HepG2 (cell line): ENCODE measurements around the gene C1QTNF1. TPM values are rescaled to one million over a fixed set of nuclear protein-coding genes. Genes with fewer than 3 reads are reported as not detected.

Experiments
- NFE2L1 ChIP-seq: sonication (generic); formaldehyde crosslinking; IDR thresholded peaks from 2 replicates; pipeline ENCODE4 v1.4.0; 2020; ENCODE audit warnings: missing genetic modification reagents, mild to moderate bottlenecking, borderline replicate concordance
- NONO ChIP-seq, 2 experiments: fragments of 450-650 bp in 1 of 2; sonication (generic) in 1 of 2; formaldehyde crosslinking in 1 of 2; IDR thresholded peaks in 1 of 2; conservative IDR thresholded peaks in 1 of 2; 2 replicates each; pipeline versions ENCODE4 v1.6.1 to v1.8.0; 2017 to 2022; ENCODE audit warnings: mild to moderate bottlenecking in 1 of 2, missing genetic modification reagents in 1 of 2, moderate library complexity in 1 of 2
- RBFOX2 ChIP-seq: fragments of 200-400 bp; formaldehyde crosslinking; IDR thresholded peaks from 2 replicates; pipeline ENCODE4 v1.6.1; 2017; ENCODE audit warnings: low read depth, mild to moderate bottlenecking, low read length
- SOX6 ChIP-seq, 2 experiments: fragments of 450-650 bp in 1 of 2; sonication (generic) in 1 of 2; formaldehyde crosslinking in 1 of 2; IDR thresholded peaks; 2 replicates each; pipeline versions ENCODE4 v1.4.0 to v1.6.1; 2017 to 2020; ENCODE audit warnings: antibody characterized with exemption in 1 of 2, mild to moderate bottlenecking in 1 of 2, missing genetic modification reagents in 1 of 2
- ZC3H4 ChIP-seq: sonication (generic); formaldehyde crosslinking; IDR thresholded peaks from 2 replicates; pipeline ENCODE4 v1.4.0; 2020; ENCODE audit warnings: missing genetic modification reagents, borderline replicate concordance
- ZNF615 ChIP-seq: sonication (generic); formaldehyde crosslinking; IDR thresholded peaks from 2 replicates; pipeline ENCODE4 v1.5.0; 2020; ENCODE audit warnings: mild to moderate bottlenecking, missing genetic modification reagents, borderline replicate concordance
- polyA plus RNA-seq, 8 experiments: library from polyadenylated mRNA; depleted of rRNA in 3 of 8; stranded (reverse) in 7 of 8; unstranded in 1 of 8; fragments of >200 nt; fragmentation: Illumina TruSeq in 4 of 8; extraction: Trizol in 4 of 8; gene quantifications; 2 replicates each; pipeline versions ENCODE4 v1.2.1 to v1.2.3, GENCODE V29; 2011 to 2016; ENCODE audit warnings: low read depth in 4 of 8, missing spikeins in 1 of 8, mixed read lengths in 1 of 8; ENCODE audit not compliant: insufficient read depth in 1 of 8
- total RNA-seq, 5 experiments: library from RNA; depleted of rRNA; stranded (reverse); fragments of >200 nt; fragmentation: Illumina TruSeq; extraction: Trizol; gene quantifications; 2 replicates each; pipeline ENCODE4 v1.2.3, GENCODE V29; 2016; ENCODE audit warnings: low read depth in 1 of 5
- TF ChIP-seq, protein P1 (sequence below): sonication (generic); formaldehyde crosslinking; IDR thresholded peaks from 2 replicates; pipeline ENCODE4 v1.4.0; 2020; ENCODE audit warnings: missing genetic modification reagents
- TF ChIP-seq, protein P2 (sequence below): sonication (generic); formaldehyde crosslinking; IDR thresholded peaks from 2 replicates; pipeline ENCODE4 v1.5.0; 2020; ENCODE audit warnings: mild to moderate bottlenecking, missing genetic modification reagents, moderate library complexity
- TF ChIP-seq, protein P3 (sequence below), 2 experiments: IDR thresholded peaks; 2 replicates each; pipeline ENCODE4 v1.6.1; 2011 to 2012; ENCODE audit warnings: low read length in 2 of 2, borderline replicate concordance in 1 of 2, low read depth in 1 of 2, mild to moderate bottlenecking in 1 of 2, moderate library complexity in 1 of 2
- TF ChIP-seq, protein P4 (sequence below): sonication (generic); formaldehyde crosslinking; IDR thresholded peaks from 2 replicates; pipeline ENCODE4; 2020; ENCODE audit warnings: missing genetic modification reagents, mild to moderate bottlenecking, borderline replicate concordance

The C1QTNF1 gene
- total and polyA plus RNA-seq, 2 of the 13 experiments (the other 11 are each of a cell fraction or from before 2014, with no cell fraction given), result 0.18 to 0.86 TPM

DNA sequence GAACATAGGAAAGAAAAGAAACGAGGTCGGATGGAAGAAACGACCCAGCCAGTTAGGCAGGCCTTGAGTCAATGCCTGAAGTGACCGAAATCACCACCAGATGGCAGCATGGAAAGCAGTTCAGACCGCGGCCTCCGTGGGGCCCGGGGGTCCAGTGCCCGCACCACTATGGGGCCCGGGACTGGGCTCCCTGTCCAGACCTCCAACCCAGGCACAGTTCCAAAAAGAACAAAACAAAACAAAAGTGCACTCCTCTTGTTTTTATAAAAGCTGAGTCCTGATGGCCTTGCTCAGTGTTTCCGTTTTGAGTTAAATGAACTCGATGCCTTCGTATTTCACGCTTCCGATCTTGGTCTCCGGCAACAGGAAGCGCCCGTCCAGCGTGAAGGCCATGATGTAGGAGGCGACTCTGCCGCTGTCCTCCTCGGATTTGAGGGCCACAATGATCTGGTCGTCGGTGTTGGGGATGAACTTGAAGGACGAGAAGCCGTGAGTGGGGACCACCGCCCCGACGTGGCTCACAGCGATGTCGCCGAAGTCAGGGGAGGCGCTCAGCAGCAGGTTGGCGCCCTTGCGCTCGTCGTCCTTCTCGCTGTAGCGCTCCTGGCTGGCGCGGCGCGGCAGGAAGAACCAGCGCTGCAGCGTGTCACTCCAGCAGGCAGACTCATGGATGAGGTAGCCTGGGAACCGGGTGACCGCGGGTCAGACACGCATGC lies 30.6 kb upstream of the C1QTNF1 start (continued):
- TF ChIP-seq, protein P1, sequence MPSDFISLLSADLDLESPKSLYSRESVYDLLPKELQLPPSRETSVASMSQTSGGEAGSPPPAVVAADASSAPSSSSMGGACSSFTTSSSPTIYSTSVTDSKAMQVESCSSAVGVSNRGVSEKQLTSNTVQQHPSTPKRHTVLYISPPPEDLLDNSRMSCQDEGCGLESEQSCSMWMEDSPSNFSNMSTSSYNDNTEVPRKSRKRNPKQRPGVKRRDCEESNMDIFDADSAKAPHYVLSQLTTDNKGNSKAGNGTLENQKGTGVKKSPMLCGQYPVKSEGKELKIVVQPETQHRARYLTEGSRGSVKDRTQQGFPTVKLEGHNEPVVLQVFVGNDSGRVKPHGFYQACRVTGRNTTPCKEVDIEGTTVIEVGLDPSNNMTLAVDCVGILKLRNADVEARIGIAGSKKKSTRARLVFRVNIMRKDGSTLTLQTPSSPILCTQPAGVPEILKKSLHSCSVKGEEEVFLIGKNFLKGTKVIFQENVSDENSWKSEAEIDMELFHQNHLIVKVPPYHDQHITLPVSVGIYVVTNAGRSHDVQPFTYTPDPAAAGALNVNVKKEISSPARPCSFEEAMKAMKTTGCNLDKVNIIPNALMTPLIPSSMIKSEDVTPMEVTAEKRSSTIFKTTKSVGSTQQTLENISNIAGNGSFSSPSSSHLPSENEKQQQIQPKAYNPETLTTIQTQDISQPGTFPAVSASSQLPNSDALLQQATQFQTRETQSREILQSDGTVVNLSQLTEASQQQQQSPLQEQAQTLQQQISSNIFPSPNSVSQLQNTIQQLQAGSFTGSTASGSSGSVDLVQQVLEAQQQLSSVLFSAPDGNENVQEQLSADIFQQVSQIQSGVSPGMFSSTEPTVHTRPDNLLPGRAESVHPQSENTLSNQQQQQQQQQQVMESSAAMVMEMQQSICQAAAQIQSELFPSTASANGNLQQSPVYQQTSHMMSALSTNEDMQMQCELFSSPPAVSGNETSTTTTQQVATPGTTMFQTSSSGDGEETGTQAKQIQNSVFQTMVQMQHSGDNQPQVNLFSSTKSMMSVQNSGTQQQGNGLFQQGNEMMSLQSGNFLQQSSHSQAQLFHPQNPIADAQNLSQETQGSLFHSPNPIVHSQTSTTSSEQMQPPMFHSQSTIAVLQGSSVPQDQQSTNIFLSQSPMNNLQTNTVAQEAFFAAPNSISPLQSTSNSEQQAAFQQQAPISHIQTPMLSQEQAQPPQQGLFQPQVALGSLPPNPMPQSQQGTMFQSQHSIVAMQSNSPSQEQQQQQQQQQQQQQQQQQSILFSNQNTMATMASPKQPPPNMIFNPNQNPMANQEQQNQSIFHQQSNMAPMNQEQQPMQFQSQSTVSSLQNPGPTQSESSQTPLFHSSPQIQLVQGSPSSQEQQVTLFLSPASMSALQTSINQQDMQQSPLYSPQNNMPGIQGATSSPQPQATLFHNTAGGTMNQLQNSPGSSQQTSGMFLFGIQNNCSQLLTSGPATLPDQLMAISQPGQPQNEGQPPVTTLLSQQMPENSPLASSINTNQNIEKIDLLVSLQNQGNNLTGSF, result peak; percentile 19; the same call in 1 of the 2 replicates
- TF ChIP-seq, protein P2, sequence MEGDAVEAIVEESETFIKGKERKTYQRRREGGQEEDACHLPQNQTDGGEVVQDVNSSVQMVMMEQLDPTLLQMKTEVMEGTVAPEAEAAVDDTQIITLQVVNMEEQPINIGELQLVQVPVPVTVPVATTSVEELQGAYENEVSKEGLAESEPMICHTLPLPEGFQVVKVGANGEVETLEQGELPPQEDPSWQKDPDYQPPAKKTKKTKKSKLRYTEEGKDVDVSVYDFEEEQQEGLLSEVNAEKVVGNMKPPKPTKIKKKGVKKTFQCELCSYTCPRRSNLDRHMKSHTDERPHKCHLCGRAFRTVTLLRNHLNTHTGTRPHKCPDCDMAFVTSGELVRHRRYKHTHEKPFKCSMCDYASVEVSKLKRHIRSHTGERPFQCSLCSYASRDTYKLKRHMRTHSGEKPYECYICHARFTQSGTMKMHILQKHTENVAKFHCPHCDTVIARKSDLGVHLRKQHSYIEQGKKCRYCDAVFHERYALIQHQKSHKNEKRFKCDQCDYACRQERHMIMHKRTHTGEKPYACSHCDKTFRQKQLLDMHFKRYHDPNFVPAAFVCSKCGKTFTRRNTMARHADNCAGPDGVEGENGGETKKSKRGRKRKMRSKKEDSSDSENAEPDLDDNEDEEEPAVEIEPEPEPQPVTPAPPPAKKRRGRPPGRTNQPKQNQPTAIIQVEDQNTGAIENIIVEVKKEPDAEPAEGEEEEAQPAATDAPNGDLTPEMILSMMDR (CRISPR knock-in tag), result peak; percentile 88
- TF ChIP-seq ZC3H4 (CRISPR knock-in tag), result no peak
- TF ChIP-seq, protein P3, sequence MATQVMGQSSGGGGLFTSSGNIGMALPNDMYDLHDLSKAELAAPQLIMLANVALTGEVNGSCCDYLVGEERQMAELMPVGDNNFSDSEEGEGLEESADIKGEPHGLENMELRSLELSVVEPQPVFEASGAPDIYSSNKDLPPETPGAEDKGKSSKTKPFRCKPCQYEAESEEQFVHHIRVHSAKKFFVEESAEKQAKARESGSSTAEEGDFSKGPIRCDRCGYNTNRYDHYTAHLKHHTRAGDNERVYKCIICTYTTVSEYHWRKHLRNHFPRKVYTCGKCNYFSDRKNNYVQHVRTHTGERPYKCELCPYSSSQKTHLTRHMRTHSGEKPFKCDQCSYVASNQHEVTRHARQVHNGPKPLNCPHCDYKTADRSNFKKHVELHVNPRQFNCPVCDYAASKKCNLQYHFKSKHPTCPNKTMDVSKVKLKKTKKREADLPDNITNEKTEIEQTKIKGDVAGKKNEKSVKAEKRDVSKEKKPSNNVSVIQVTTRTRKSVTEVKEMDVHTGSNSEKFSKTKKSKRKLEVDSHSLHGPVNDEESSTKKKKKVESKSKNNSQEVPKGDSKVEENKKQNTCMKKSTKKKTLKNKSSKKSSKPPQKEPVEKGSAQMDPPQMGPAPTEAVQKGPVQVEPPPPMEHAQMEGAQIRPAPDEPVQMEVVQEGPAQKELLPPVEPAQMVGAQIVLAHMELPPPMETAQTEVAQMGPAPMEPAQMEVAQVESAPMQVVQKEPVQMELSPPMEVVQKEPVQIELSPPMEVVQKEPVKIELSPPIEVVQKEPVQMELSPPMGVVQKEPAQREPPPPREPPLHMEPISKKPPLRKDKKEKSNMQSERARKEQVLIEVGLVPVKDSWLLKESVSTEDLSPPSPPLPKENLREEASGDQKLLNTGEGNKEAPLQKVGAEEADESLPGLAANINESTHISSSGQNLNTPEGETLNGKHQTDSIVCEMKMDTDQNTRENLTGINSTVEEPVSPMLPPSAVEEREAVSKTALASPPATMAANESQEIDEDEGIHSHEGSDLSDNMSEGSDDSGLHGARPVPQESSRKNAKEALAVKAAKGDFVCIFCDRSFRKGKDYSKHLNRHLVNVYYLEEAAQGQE (IDR thresholded peaks at IDR 0.05; ENCODE audit: borderline replicate concordance in 1 of 2, low read depth in 1 of 2, low read length in 2 of 2), result no peak
- peak; percentile 44; the same call in 1 of the 2 replicates for TF ChIP-seq RBFOX2
- no peak for TF ChIP-seq ZNF615 (CRISPR knock-in tag)
- TF ChIP-seq NONO (IDR thresholded peaks at IDR 0.05), result no peak
- TF ChIP-seq NONO (CRISPR knock-in tag; conservative IDR thresholded peaks at IDR 0.05), result 0 out of 2 replicates have a peak, but pooled peaks have one; percentile 36
- TF ChIP-seq NFE2L1 (CRISPR knock-in tag), result no peak
- TF ChIP-seq, protein P4, sequence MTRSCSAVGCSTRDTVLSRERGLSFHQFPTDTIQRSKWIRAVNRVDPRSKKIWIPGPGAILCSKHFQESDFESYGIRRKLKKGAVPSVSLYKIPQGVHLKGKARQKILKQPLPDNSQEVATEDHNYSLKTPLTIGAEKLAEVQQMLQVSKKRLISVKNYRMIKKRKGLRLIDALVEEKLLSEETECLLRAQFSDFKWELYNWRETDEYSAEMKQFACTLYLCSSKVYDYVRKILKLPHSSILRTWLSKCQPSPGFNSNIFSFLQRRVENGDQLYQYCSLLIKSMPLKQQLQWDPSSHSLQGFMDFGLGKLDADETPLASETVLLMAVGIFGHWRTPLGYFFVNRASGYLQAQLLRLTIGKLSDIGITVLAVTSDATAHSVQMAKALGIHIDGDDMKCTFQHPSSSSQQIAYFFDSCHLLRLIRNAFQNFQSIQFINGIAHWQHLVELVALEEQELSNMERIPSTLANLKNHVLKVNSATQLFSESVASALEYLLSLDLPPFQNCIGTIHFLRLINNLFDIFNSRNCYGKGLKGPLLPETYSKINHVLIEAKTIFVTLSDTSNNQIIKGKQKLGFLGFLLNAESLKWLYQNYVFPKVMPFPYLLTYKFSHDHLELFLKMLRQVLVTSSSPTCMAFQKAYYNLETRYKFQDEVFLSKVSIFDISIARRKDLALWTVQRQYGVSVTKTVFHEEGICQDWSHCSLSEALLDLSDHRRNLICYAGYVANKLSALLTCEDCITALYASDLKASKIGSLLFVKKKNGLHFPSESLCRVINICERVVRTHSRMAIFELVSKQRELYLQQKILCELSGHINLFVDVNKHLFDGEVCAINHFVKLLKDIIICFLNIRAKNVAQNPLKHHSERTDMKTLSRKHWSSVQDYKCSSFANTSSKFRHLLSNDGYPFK, result 0 out of 2 replicates have a peak, but pooled peaks have one; percentile 19
- TF ChIP-seq SOX6 (IDR thresholded peaks at IDR 0.05), result no peak
- TF ChIP-seq SOX6 (CRISPR knock-in tag; IDR thresholded peaks at IDR 0.05), result no peak
